Motor neuron (in vitro differentiated cells): ENCODE results near the gene PTCHD4. TPM values are rescaled to one million over a fixed set of nuclear protein-coding genes. Genes with fewer than 3 reads are reported as not detected.
"Not testable (repeated sequence)": the region's sequence is repeated elsewhere in the genome, so short reads cannot be mapped to it uniquely, and the experiment has no call there.

Source experiments
- ATAC-seq, 8 experiments: fragments of 200-7000 bp; cut with Tn5 transposase; replicated peaks in 6 of 8; 2 replicates each; pipeline ENCODE4 v1.8.0; 2021; ENCODE audit warnings: mild to moderate bottlenecking in 8 of 8, moderate library complexity in 8 of 8
- H3K27ac ChIP-seq, 2 donors: fragments of 250-450 bp; sonication (Bioruptor Pico); 2 replicates each; pipeline ENCODE4 v1.9.0; 2021; ENCODE audit warnings: antibody characterized with exemption in 2 of 2, mild to moderate bottlenecking in 2 of 2, moderate library complexity in 1 of 2
- H3K4me1 ChIP-seq, 2 donors: fragments of 250-450 bp; sonication (Bioruptor Pico); replicated peaks in 1 of 2; 2 replicates each; pipeline ENCODE4 v1.6.1; 2021; ENCODE audit warnings: antibody characterized with exemption in 2 of 2, mild to moderate bottlenecking in 2 of 2, moderate library complexity in 1 of 2
- H3K4me3 ChIP-seq, 5 donors: fragments of 250-450 bp; sonication (Bioruptor Pico); 2 replicates each; pipeline ENCODE4 v1.9.0; 2021; ENCODE audit warnings: antibody characterized with exemption in 5 of 5, mild to moderate bottlenecking in 5 of 5, moderate library complexity in 4 of 5
- WGBS, 10 experiments: fragments of 450-650 bp; shearing (Covaris generic); methylation state at CpG; one replicate each; pipeline ENCODE4 v1.0.0; 2022; 5-methylcytosine and 5-hydroxymethylcytosine counted together
- in situ Hi-C, 9 experiments: fragments of 400-800 bp; cut with MboI; loops; one replicate each; pipeline ENCODE4 v1.15.0; 2021; ENCODE audit warnings: low sequenced_read_pairs in 9 of 9, low pct_unique_long_range_greater_than_20kb in 2 of 9; ENCODE audit not compliant: unreplicated experiment in 9 of 9
- total RNA-seq, 8 experiments: library from RNA; unstranded; fragments of 300-600 nt; gene quantifications; 2 replicates each; pipeline versions ENCODE4 v1.2.3 to v1.2.4, GENCODE V29; 2022

The PTCHD4 gene
- total RNA-seq: 10 to 100 TPM in 5 of 8 experiments, 1 to 10 TPM in 3; 1.7 to 46.0 (median 10.8) TPM

DNA sequence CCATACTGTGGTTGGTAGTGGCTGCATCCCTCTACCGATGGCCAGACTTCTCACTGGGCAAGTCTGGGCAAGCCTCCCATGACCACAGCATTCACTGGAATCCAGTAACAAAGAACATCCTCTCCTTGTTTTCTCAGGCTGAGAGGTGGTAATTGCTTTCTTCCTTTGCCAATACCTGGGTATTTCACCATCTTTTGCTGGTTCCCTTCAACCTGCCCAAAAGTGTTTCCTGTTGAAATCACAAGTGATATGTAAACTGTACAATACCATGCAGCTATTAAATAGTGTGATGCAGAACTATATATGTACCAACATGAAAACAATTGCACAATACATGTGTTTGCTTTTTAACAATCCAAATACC lies at the start of gene PTCHD4:
Gene PTCHD4 (minus strand): TSS at position 55 of the 364 bp plus-strand sequence. CDS start 42,240 bp downstream, outside the sequence.
- peaks cover 12 to 26% of the 10 kb centered on the region in 2 donors for H3K4me1 ChIP-seq
- peak; percentile 10 to 94 (median 58) for ATAC-seq
- peak within 1 kb of the TSS in 4 of 5 donors; percentile 9 to 28 (median 15) for H3K4me3 ChIP-seq
- H3K27ac ChIP-seq: peak within 1 kb of the TSS in 1 of 2 donors; percentile 87
- in situ Hi-C loops: no loop called here
- 60 to 100% (median 71%) methylated on average over 1 of the region's 1 CpG; no CpG with 5 or more reads in 7 of the 10 experiments for WGBS, 10 experiments

DNA sequence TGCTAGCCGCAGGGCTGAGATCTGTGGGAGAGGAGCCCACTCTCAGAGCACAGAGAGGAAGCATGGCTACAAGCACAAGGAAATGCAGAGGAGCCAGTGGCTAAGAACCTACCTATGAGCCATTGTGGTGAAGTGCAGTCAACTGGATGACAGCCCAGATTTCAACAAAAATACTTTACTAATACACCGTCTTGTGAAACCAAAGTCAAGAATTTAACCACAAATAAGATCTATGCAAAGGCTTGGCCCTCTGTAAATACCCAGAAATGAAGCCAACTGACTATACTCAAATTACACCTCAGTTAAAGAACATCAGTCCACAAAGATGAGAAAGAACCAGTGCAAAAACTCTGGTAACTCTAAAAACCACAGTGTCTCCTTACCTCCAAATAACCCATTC lies 40.1 kb upstream of the PTCHD4 start:
- ATAC-seq: no peak
- Histone ChIP-seq H3K27ac (no peak overlapping the region), H3K4me1 (no peaks in the 10 kb centered on the region), H3K4me3 (no peak overlapping the region)
- WGBS, 10 experiments: 0 to 100% (median 43%) methylated on average over 1 to 2 of the region's 2 CpGs; no CpG with 5 or more reads in 3 of the 10 experiments
- in situ Hi-C loops: no loop called here

DNA sequence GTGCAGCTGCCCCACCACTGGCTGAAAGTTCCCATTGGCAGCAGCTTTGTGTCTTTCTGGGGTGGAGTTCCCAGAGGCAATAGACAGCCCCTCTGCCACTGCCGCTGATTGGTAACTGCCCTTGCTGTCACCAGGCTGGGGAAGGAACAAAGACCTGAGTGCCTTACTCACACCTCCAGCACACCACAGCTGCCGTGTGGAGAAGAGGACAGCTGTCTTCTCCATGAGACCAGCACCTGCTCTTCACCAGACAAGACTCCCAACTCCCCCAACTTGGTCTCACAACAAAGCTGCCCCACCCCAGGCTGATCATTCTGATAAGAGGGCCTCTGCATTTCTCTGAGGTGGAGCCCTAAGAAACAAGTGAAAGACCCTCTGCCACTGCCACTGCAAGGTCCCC lies 39.7 kb upstream of the PTCHD4 start:
- no peak overlapping the region for H3K27ac ChIP-seq
- H3K4me3 ChIP-seq: no peak overlapping the region
- H3K4me1 ChIP-seq: no peaks in the 10 kb centered on the region
- 20 to 100% (median 100%) methylated on average over 1 of the region's 2 CpGs; no CpG with 5 or more reads in 4 of the 10 experiments for WGBS, 10 experiments
- in situ Hi-C loops: no loop called here
- ATAC-seq: no peak

DNA sequence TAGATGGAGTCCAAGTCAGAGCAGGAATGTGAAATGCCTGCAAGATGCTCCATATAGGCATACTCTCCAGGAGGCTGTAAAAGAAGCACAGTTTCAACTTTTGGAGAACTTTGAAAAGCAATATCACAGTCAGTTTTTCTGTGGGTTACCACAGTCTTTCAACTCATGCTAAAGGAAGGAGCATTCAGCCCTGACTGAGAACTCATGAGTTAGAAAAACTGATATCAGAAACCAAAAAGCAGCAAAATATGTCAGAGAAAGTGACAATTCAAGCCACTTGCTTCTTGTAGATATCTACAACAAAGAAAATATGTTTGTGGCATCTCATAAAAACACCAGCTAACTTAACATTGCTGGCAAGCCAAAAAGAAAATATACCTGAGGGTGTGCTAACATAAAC lies 36.1 kb upstream of the PTCHD4 start:
- Histone ChIP-seq H3K4me3 (no peak overlapping the region), H3K4me1 (no peaks in the 10 kb centered on the region), H3K27ac (no peak overlapping the region)
- in situ Hi-C loops: no loop called here
- no peak for ATAC-seq

DNA sequence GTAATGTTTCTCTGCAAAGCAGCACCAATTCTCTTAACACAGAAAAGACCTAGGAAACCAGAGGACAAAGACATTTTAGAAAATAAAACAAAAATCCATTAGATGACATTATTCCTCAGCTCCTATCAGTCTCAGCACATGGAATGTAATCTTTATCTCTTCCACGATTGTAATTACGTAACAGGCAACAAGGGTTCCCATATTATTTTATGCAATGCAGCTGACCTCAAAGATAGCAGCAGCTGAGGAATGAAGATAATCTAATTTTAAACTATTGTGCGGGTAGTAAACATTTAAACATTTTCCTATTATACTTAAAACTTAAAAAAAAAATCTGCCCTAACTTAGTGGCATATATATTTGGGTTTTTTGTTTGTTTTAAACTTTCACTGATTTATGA lies 33.0 kb upstream of the PTCHD4 start:
- no peak for ATAC-seq
- in situ Hi-C loops: no loop called here
- Histone ChIP-seq H3K4me3 (no peak overlapping the region), H3K4me1 (no peaks in the 10 kb centered on the region), H3K27ac (no peak overlapping the region)
- WGBS, 10 experiments: 17 to 94% (median 75%) methylated on average over 1 to 3 of the region's 3 CpGs; no CpG with 5 or more reads in 1 of the 10 experiments

DNA sequence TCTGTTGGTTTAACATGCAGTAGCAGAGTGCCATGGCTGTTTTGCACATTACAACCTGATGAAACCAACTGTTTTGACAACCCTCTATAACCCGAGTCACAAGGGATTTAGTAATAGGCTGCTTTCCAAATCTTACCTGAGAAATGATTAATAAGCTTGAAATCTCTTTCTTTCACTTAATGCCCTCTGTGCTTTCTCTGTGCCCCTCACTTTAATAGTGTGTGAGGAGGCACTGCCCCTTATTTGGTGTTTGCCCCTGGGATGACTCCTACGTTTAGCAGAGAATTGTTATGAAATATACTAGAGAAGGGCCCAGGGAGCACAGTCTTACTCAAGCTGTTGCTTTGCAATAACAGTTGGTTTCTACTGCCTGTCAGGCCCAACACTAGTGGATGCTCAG lies 31.0 kb upstream of the PTCHD4 start:
- H3K4me3 ChIP-seq: no peak overlapping the region
- no peaks in the 10 kb centered on the region for H3K4me1 ChIP-seq
- WGBS, 10 experiments: 0 to 83% (median 69%) methylated on average over 1 to 2 of the region's 2 CpGs; no CpG with 5 or more reads in 1 of the 10 experiments
- H3K27ac ChIP-seq: no peak overlapping the region
- no peak for ATAC-seq
- in situ Hi-C loops: no loop called here

DNA sequence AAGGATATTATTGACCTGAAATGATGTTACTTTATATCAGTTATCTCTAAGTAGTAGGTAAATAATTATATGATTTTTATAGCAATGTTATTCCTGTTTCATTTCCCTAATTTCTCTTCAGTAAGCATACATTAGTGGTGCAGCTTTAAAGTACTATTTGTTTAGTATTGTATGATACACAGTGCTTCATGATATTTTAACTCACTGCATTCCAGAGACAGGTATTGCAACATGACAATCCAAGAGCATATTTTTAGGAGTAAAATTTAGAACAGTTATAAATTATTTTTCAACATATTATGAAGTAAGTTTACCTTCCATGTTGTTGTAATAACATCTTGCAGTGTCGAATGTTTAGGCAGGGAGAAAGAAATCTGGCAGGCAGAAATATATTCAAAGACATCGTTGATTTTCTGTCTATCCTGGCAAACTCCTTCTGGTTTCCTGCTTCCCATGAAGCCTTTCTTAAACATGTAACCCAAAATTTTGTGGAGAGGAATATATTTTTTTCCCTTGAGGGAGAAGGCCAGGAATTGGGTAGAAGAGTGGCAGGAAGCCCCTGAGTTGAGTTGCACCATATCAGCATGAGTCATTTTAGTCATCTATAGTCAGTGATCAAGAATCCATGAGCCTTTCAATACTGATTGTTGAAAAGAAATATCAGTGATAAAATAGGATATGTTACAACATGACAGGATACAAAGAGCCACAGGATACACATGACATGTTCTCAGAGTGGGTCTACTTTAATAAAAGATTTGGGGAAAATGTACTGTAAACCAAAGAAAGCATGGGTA lies 29.0 kb upstream of the PTCHD4 start:
- 6 to 100% (median 89%) methylated on average over 1 to 2 of the region's 2 CpGs for WGBS, 10 experiments
- in situ Hi-C loops: no loop called here
- Histone ChIP-seq H3K4me1 (no peaks in the 10 kb centered on the region), H3K4me3 (no peak overlapping the region), H3K27ac (no peak overlapping the region)
- no peak for ATAC-seq

DNA sequence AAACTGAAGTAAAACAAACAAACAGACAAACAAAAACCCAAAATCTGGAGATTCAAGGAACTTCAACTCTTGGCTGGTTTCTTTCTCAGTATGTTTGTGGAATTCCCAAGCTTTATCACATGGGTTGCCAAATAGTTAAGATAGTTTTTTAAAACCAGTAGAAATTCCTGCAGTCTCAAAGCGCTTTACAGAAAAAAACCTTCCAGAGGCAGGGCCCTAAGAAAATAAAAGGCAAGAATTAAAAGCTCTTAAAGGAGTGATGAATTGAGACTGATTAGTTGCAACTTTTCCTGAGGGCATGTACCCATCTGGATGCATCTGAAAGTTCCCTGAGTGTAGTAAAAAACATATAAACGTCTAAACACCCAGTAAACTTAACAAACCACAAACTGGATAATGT lies 25.9 kb upstream of the PTCHD4 start:
- WGBS, 10 experiments: 0 to 100% (median 63%) methylated on average over 1 to 2 of the region's 2 CpGs; no CpG with 5 or more reads in 1 of the 10 experiments

DNA sequence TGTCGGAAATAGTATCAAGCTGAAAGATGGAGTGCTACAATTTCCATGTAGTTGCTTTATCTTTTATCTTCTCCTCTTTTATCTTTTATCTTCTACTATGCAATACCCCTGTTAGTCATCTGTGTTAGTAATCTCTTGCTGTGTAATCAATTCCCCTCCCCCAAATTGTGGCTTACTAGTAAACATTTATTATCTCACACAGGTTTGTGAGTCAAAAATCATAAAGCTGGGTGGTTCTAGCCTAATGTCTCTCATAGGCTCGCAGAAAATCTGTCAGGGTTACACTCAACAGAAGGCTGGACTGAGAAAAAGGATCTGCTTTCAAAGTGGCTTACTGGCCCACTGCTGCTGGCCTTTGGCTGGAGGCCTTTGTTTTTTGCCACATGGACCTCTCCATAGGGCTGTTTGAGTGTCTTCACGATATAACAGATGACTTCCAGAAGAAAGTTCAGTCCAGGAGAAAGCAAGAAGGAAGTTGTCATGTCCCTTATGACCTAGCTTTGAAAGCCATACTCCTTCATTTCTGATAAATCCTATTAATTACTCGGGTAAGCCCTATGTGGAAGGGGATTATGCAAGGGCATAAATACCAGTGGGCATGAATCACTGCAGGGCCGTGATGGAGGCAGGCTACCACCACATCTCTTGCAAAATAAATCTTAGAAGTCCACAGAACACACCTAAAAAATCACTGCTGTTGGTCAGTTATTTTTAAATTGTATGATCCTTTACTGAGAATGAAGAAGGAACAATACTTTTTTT lies 24.5 kb upstream of the PTCHD4 start:
- Histone ChIP-seq H3K4me1 (no peaks in the 10 kb centered on the region), H3K27ac (no peak overlapping the region), H3K4me3 (no peak overlapping the region)
- in situ Hi-C loops: no loop called here
- peak in 2 of 8 experiments; percentile 24 to 42 for ATAC-seq
- 6 to 100% (median 91%) methylated on average over 1 to 5 of the region's 5 CpGs for WGBS, 10 experiments

More for the DNA sequence above, 25.9 kb upstream of the PTCHD4 start:
- no peak overlapping the region for H3K27ac ChIP-seq
- no peak overlapping the region for H3K4me3 ChIP-seq
- H3K4me1 ChIP-seq: no peaks in the 10 kb centered on the region
- ATAC-seq: no peak
- in situ Hi-C loops: no loop called here

DNA sequence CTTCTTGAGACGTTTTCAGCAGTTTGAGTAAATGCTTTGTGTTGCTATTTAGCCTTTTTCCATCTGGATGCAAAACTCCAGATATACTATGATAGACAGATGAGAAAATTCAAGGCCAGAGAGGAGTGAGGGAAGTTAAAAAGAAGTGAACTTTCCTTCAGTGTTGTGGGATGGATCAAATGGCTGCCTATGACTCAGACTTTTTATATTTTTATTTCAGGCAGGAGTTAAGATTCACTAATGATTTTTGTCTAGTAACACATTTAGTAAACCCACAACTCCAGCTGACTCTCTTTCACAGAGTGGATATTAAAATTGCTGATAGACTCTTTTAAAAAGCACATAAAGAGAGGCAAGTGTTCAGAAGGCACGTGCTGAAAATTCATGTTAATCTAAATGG lies 23.2 kb upstream of the PTCHD4 start:
- H3K4me3 ChIP-seq: no peak overlapping the region
- no peak overlapping the region for H3K27ac ChIP-seq
- in situ Hi-C loops: no loop called here
- peak in 1 of 8 experiments; percentile 40 for ATAC-seq
- no peaks in the 10 kb centered on the region for H3K4me1 ChIP-seq
- 0 to 82% (median 23%) methylated on average over 1 to 2 of the region's 2 CpGs; no CpG with 5 or more reads in 2 of the 10 experiments for WGBS, 10 experiments

DNA sequence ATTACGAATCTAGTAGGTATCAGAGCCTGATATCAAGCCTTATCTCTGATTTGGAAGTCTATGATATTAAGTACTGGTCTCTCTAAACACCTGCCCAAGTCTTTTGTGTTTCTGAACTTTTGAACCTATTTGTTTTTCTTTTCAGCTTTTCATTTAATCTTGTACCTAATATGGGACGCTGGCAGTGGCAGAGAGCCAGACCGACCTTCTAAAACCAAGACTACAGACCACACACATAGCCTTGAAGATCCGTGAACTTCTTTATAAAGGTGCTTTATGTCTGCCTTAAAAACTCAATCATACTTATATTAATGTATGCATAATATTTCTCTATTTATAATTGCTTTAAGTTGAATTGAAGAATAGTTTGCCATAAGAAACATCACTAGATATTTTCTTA lies 12.6 kb upstream of the PTCHD4 start:
- H3K4me3 ChIP-seq: no peak overlapping the region
- H3K4me1 ChIP-seq: peaks cover 0 to 9% of the 10 kb centered on the region in 2 donors
- 16 to 100% (median 55%) methylated on average over 1 to 4 of the region's 4 CpGs for WGBS, 10 experiments
- in situ Hi-C loops: no loop called here
- no peak for ATAC-seq
- H3K27ac ChIP-seq: no peak overlapping the region

DNA sequence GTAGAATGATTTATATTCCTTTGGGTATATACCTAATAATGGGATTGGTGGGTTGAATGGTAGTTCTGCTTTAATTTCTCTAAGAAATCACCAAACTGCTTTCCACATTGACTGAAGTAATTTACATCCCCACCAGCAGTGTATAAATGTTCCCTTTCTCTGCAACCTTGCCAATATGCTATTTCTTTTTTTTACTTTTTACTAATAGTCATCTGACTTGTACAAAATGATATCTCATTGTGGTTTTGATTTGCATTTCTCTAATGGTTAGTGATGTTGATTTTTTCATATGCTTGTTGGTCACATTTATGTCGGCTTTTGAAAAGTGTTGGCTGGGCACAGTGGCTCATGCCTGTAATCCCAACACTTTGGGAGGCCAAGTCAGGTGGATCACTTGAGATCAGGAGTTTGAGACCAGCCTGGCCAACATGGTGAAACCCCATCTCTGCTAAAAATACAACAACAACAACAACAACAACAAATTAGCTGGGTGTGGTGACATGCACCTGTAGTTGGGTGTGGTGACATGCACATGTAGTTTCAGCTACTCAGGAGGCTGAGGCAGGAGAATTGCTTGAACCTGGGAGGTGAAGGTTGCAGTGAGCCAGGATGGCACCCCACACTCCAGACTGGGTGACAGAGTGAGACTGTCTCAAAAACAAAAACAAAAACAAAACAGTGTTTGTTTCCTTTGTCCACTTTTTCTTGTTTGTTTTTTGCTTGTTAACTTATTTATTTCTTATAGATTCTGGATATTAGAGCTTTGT lies 11.2 kb upstream of the PTCHD4 start:
- H3K27ac ChIP-seq, H3K4me1 ChIP-seq, in situ Hi-C loops, H3K4me3 ChIP-seq: not testable (repeated sequence)
- WGBS, 10 experiments: 0 to 100% (median 17%) methylated on average over 1 of the region's 1 CpG; no CpG with 5 or more reads in 2 of the 10 experiments
- peak in 2 of 8 experiments; percentile 64 to 66 for ATAC-seq
